ENCODE data around the gene LDAF1. TPM values are rescaled to one million over a fixed set of nuclear protein-coding genes. Genes with fewer than 3 reads are reported as not detected.
"Not testable (repeated sequence)": the region's sequence is repeated elsewhere in the genome, so short reads cannot be mapped to it uniquely, and the experiment has no call there.

LDAF1 gene
- total and polyA plus RNA-seq, 2 donors: 83.4 to 89.8 TPM

DNA sequence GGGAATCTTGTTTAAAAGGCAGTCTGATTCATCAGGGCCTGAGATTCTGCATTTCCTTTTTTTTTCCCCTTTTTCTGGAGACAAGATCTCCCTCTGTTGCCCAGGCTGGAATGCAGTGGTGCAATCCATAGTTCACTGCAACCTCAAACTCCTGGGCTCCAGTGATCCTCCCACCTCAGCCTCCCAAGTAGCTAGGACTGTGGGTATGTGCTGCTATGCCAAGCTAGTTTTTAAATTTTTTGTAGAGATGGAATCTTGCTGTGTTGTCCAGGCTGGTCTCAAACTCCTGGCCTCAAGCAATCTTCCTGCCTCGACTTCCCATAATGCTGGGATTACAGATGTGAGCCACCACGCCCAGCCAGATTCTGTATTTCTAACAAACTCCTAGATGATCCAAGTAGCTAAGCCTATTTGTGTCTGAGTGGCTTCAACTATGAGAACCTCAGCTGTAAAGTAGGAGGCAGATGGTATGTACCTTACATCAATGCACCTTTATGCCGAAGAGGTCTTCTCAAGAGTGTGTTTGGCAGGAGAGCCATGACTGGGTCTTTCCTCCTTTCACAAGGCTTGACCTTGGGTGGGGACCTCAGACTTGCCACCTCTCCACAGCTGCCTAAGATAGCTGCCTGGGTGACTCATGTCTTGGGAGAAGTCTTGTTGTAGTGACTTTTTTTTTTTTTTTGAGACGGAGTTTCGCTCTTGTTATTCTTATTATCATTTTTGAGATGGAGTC is 10.9 kb downstream of the LDAF1 start:
- H3K4me1 ChIP-seq (ENCODE audit: insufficient read depth): no peaks in the 10 kb centered on the region
- H3K36me3 ChIP-seq (ENCODE audit: insufficient read depth): peaks cover 1% of the 10 kb centered on the region
- DNase-seq (ENCODE audit: extremely low spot score): no peak
- H3K4me3 ChIP-seq (ENCODE audit: low read depth, low read length): no peak overlapping the region
- WGBS: 87% methylated on average over 5 of the region's 5 CpGs
- no peak overlapping the region for H3K27ac ChIP-seq (ENCODE audit: low read depth)

DNA sequence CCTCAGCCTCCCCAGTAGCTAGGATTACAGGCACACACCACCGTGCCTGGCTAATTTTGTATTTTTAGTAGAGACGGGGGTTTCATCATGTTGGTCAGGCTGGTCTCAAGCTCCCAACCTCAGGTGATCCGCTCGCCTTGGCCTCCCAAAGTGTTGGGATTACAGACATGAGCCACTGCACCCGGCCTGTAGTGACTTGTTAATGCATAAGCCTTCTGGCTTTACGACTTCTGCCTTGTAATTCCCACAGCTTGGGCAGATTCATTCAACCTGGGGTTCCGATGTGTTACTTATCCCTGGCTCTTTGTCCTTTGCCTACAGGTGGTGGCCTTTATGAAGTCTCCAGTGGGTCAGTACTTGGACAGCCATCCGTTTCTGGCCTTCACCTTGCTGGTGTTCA is 11.6 kb downstream of the LDAF1 start:
- H3K36me3 ChIP-seq (ENCODE audit: insufficient read depth); H3K4me1 ChIP-seq (ENCODE audit: insufficient read depth); H3K27ac ChIP-seq (ENCODE audit: low read depth); H3K4me3 ChIP-seq (ENCODE audit: low read depth, low read length); DNase-seq (ENCODE audit: extremely low spot score): not testable (repeated sequence)
- WGBS: 91% methylated on average over 8 of the region's 8 CpGs

DNA sequence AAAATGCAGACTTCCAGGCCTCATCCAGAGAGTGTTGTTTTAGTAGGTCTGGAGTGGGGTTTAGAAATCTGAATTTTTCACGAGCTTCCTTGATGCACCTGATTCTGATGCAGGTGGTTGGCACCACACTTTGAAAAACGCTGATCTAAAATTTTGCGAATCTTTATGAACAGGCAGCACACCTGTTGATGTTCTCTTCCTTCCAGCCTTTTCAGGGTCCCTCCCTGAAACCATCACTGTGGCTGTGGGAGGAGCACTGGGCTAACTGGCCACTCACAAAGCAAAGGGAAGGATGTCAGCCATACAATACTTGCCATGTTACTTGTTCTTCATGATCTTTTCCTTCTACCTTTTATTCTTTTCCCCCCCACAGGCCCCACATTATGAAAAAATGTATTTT is 14.2 kb downstream of the LDAF1 start:
- Histone ChIP-seq H3K4me3 (ENCODE audit: low read depth, low read length) (no peak overlapping the region), H3K4me1 (ENCODE audit: insufficient read depth) (no peaks in the 10 kb centered on the region), H3K27ac (ENCODE audit: low read depth) (no peak overlapping the region), H3K36me3 (ENCODE audit: insufficient read depth) (peaks cover 5% of the 10 kb centered on the region)
- WGBS: 92% methylated on average over 3 of the region's 3 CpGs
- DNase-seq (ENCODE audit: extremely low spot score): no peak

DNA sequence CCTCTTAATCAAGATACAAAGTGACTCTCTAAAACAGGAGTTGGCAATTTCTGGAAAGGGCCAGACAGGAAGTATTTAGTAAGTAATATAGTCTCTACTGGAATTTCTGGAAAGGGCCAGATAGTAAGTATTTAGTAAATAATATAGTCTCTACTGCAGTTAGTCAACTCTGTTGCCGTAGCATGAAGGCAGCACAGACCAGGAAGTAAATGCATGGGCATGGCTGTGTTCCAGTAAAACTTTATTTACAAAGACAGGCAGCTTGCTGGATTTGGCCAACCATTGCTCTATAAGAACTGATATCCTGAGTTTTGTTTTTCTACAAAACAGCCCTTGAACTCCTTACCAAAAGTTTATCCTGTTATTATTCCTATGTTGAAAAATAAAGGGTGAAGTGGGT is 16.9 kb downstream of the LDAF1 start:
- WGBS: 42% methylated on average over 1 of the region's 1 CpG
- Histone ChIP-seq H3K4me1 (ENCODE audit: insufficient read depth) (no peaks in the 10 kb centered on the region), H3K4me3 (ENCODE audit: low read depth, low read length) (no peak overlapping the region), H3K36me3 (ENCODE audit: insufficient read depth) (peaks cover 5% of the 10 kb centered on the region), H3K27ac (ENCODE audit: low read depth) (no peak overlapping the region)
- DNase-seq (ENCODE audit: extremely low spot score): no peak

DNA sequence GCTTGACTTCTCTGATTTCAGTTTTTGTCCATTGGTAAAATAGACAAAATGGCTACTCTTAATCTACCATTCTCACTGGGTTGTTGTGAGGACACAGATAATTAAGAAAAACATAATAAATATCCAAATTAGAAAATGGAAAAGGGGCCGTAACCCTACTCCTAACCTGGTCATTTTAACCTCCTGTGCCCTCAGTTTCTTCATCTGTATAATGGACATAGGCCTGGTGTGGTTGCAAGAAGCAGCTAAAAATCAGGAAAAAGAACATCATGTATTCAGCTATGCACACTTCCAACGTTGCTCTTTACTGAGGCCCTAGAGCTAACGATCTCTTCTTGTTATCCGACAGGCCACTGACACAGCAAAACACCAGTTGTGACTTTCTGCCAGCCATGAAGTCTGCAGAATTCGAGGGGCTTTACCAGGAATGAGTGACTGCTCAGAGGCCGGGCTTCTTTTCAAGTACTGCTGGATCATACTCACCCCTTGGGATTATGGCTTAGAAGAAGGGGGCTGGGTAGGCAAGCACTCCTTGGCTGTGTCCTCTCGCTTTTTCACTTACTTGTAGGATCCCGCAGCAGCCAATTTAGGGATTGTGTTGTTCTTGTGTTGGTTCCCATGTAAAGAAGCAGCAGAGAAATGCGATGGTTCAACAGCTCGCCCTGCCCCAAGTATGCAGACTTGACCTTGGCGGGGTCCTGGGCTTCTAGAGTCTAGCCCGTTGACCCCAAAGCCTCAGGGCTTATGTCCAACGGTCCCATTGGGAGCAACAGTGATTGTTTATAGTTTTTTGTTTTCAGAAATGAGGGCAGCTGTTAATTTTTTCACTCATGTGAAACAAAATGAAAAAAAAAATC is 20.9 kb downstream of the LDAF1 start:
- no peak overlapping the region for H3K4me3 ChIP-seq (ENCODE audit: low read depth, low read length)
- no peak for DNase-seq (ENCODE audit: extremely low spot score)
- no peak overlapping the region for H3K27ac ChIP-seq (ENCODE audit: low read depth)
- peaks cover 10% of the 10 kb centered on the region for H3K36me3 ChIP-seq (ENCODE audit: insufficient read depth)
- WGBS: 82% methylated on average over 13 of the region's 13 CpGs
- no peaks in the 10 kb centered on the region for H3K4me1 ChIP-seq (ENCODE audit: insufficient read depth)

DNA sequence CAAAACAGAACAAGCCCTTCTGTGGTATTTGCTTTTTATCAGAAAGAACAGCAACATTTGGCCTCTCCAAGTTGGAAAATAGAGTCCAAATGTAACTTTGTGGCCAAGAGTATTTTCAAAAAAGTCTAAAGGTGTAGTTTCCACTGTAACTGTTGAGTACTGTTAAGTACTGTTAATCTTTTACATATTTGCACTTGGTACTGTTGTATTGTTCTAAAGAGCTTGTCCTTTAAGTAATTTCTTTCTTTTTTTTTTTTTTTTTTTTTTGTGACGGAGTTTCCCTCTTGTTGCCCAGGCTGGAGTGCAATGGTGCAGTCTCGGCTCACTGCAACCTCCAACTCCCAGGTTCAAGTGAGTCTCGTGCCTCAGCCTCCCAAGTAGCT is 21.5 kb downstream of the LDAF1 start:
- H3K36me3 ChIP-seq (ENCODE audit: insufficient read depth): peaks cover 8% of the 10 kb centered on the region
- 96% methylated on average over 3 of the region's 3 CpGs for WGBS
- no peaks in the 10 kb centered on the region for H3K4me1 ChIP-seq (ENCODE audit: insufficient read depth)
- H3K4me3 ChIP-seq (ENCODE audit: low read depth, low read length): no peak overlapping the region
- DNase-seq (ENCODE audit: extremely low spot score): no peak
- no peak overlapping the region for H3K27ac ChIP-seq (ENCODE audit: low read depth)

DNA sequence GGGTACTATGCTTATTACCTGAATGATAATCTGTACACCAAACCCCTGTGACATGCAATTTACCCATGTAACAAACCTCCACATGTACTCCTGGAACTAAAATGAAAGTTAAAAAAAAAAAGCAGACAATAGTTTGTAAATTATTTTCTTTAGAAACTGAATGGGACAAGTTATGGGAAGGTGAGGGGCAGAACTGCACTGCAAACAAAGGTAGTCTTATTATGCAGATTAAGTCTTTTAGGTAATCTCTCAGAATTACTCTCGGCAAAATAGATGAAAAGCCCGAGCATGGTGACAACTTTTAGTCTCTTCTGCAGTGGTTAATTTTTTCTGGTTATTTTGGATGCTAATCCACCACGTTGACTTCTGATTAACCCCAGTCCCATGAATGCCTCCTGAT is 25.5 kb downstream of the LDAF1 start:
- DNase-seq (ENCODE audit: extremely low spot score): no peak
- no peak overlapping the region for H3K27ac ChIP-seq (ENCODE audit: low read depth)
- no peaks in the 10 kb centered on the region for H3K4me1 ChIP-seq (ENCODE audit: insufficient read depth)
- H3K36me3 ChIP-seq (ENCODE audit: insufficient read depth): peaks cover 7% of the 10 kb centered on the region
- WGBS: 87% methylated on average over 3 of the region's 3 CpGs
- no peak overlapping the region for H3K4me3 ChIP-seq (ENCODE audit: low read depth, low read length)

DNA sequence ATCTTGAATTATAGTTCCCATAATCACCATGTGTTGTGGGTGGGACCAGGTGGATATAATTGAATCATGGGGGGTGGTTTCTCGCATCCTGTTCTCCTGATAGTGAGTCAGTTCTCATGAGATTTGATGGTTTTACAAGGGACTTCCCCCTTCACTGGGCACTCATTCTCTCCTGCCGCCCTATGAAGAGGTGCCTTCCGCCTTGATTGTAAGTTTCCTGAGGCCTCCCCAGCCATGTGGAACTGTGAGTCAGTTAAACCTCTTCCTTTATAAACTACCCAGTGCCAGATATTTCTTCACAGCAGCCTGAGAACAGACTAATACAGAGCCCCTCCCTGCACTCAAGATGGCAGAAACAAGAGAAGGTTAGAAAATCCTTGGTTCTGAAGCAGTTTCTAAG is 26.4 kb downstream of the LDAF1 start:
- DNase-seq (ENCODE audit: extremely low spot score): no peak
- no peak overlapping the region for H3K27ac ChIP-seq (ENCODE audit: low read depth)
- no peak overlapping the region for H3K4me3 ChIP-seq (ENCODE audit: low read depth, low read length)
- WGBS: 82% methylated on average over 3 of the region's 3 CpGs
- H3K36me3 ChIP-seq (ENCODE audit: insufficient read depth): peaks cover 7% of the 10 kb centered on the region
- H3K4me1 ChIP-seq (ENCODE audit: insufficient read depth): no peaks in the 10 kb centered on the region

DNA sequence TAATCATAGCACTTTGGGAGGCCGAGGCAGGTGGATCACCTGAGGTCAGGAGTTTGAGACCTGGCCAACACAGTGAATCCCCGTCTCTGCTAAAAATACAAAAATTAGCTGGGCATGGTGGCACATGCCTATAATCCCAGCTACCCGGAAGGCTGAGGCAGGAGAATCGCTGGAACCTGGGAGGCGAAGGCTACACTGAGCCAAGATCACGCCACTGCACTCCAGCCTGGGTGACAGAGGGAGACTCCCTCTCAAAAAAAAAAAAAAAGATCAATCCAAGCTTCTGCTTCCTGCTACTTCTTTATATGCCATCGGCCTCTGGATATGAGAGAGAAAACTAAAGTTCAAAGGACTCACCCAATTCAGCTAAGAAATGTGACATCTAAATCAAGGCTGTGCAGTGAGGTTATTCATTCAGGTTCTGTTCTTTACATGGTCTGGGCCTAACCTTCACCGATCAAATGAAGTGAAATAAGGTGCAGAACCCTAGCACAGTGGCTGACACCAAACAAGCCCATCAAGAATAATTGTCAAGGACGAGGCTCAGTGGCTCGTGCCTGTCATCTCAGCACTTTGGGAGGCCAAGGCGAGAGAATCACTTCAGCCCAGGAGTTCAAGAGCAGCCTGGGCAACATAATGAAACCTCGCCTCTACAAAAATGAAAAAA is 27.3 kb downstream of the LDAF1 start:
- no peak for DNase-seq (ENCODE audit: extremely low spot score)
- Histone ChIP-seq H3K4me3 (ENCODE audit: low read depth, low read length) (no peak overlapping the region), H3K27ac (ENCODE audit: low read depth) (no peak overlapping the region), H3K36me3 (ENCODE audit: insufficient read depth) (peaks cover 4% of the 10 kb centered on the region), H3K4me1 (ENCODE audit: insufficient read depth) (no peaks in the 10 kb centered on the region)
- 85% methylated on average over 12 of the region's 12 CpGs for WGBS

DNA sequence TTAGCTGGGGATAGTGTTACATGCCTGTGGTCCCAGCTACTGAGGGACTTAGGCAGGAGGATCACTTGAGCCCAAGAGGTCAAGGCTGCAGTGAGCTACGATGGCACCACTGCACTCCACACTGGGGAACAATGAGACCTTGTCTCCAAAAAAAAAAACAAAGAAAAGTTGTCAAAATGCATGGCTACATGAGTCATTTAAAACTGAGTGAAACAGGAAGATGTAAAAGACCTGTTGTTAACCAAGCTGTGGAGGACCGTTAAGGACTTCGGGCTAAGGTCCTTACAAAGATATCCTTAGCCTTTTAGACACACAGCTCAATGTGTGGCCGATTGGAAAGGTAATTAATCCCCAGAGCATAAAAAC is 27.8 kb downstream of the LDAF1 start:
- no peak overlapping the region for H3K27ac ChIP-seq (ENCODE audit: low read depth)

DNA sequence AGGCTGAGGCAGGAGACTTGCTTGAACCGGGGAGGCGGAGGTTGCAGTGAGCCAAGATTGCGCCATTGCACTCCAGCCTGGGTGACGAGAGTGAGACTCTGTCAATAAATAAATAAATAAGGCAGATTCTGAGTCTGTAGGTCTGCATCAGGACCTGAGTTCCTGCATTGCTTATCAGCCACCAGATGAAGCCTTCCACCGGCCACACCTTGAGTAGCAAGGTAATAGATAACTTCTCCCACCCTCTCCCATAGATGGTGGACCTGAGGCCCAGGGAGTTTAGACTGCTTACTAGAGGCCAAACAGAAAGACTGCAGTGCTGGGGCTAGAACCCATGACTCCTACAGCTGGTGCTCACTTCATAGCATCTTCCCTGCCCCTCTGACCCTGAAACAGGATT is 30.8 kb downstream of the LDAF1 start:
- Histone ChIP-seq H3K27ac (ENCODE audit: low read depth) (no peak overlapping the region), H3K4me3 (ENCODE audit: low read depth, low read length) (no peak overlapping the region), H3K36me3 (ENCODE audit: insufficient read depth) (no peaks in the 10 kb centered on the region), H3K4me1 (ENCODE audit: insufficient read depth) (no peaks in the 10 kb centered on the region)
- 82% methylated on average over 5 of the region's 5 CpGs for WGBS
- no peak for DNase-seq (ENCODE audit: extremely low spot score)

More for the DNA sequence above, 27.8 kb downstream of the LDAF1 start:
- Histone ChIP-seq H3K4me1 (ENCODE audit: insufficient read depth) (no peaks in the 10 kb centered on the region), H3K36me3 (ENCODE audit: insufficient read depth) (peaks cover 4% of the 10 kb centered on the region), H3K4me3 (ENCODE audit: low read depth, low read length) (no peak overlapping the region)
- 71% methylated on average over 4 of the region's 4 CpGs for WGBS
- DNase-seq (ENCODE audit: extremely low spot score): no peak

DNA sequence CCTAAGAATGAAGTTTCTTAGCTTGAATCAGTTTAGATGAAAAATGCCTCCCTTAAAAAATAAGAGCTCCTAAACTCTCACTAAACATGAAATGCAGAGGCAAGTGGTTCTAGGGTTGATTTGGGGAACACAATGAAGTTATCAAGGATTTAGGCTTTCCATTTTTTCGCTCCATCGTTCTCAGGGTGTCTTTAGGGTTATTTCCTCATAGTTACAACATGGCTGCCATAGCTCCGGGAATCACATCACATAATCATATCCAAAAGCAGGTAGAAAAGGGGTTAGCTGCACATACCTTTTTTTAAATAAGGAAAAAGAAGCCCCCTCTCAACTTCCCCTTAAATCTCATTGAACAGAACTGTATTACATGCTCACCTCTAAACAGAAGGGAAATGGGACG is 31.5 kb downstream of the LDAF1 start:
- no peak for DNase-seq (ENCODE audit: extremely low spot score)
- H3K4me1 ChIP-seq (ENCODE audit: insufficient read depth): no peaks in the 10 kb centered on the region
- H3K4me3 ChIP-seq (ENCODE audit: low read depth, low read length): no peak overlapping the region
- no peaks in the 10 kb centered on the region for H3K36me3 ChIP-seq (ENCODE audit: insufficient read depth)
- H3K27ac ChIP-seq (ENCODE audit: low read depth): no peak overlapping the region
- 92% methylated on average over 4 of the region's 4 CpGs for whole genome bisulfite sequencing

DNA sequence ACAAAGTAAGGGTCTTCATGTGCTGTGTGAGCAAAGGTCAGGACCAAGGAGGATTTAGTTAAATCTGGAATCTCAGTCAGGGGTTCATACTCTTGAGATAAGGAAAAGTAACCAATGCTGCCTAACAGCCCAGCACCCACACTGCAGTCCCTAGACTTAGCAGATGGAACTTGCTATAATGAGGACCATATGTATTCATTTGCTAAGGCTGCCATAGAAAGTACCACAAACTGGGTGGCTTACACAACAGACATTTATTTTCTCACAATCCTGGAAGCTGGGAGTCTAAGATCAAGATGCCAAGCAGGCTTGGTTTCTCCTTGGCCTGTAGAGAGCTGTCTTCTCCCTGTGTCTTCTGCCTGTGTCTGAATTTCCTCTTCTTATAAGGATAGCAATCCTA is 32.1 kb downstream of the LDAF1 start:
- no peak overlapping the region for H3K27ac ChIP-seq (ENCODE audit: low read depth)
- no peak for DNase-seq (ENCODE audit: extremely low spot score)
- no peaks in the 10 kb centered on the region for H3K36me3 ChIP-seq (ENCODE audit: insufficient read depth)
- H3K4me1 ChIP-seq (ENCODE audit: insufficient read depth): no peaks in the 10 kb centered on the region
- no peak overlapping the region for H3K4me3 ChIP-seq (ENCODE audit: low read depth, low read length)

DNA sequence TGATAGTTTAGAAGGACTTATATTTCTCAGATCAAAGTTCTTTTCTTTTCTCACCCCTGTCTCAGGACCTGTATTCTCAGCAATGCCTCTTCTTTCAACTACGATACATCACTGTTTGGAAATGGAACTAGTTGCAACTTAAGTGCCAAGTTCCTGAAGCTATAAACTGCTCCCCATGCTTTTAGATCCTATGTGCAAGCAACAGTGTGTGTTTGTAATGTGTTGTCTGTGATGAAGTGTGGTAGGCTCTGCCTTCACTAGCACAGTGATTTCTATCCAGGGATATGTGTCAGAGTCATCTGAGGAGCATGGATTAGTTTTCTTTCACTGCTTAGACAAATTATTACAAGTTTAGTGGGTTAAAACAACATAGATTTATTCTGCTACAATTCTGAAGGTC is 34.5 kb downstream of the LDAF1 start:
- Histone ChIP-seq H3K27ac (ENCODE audit: low read depth) (no peak overlapping the region), H3K4me3 (ENCODE audit: low read depth, low read length) (no peak overlapping the region), H3K36me3 (ENCODE audit: insufficient read depth) (no peaks in the 10 kb centered on the region), H3K4me1 (ENCODE audit: insufficient read depth) (no peaks in the 10 kb centered on the region)
- WGBS: 60% methylated on average over 1 of the region's 1 CpG
- no peak for DNase-seq (ENCODE audit: extremely low spot score)
